Motor neuron (in vitro differentiated cells): ENCODE measurements around the gene MYEOV. TPM values are rescaled to one million over a fixed set of nuclear protein-coding genes. Genes with fewer than 3 reads are reported as not detected.

ENCODE experiments used
- ATAC-seq, 8 experiments: fragments of 200-7000 bp; cut with Tn5 transposase; replicated peaks in 6 of 8; 2 replicates each; pipeline ENCODE4 v1.8.0; 2021; ENCODE audit warnings: mild to moderate bottlenecking in 8 of 8, moderate library complexity in 8 of 8
- H3K27ac ChIP-seq, 2 donors: fragments of 250-450 bp; sonication (Bioruptor Pico); 2 replicates each; pipeline ENCODE4 v1.9.0; 2021; ENCODE audit warnings: antibody characterized with exemption in 2 of 2, mild to moderate bottlenecking in 2 of 2, moderate library complexity in 1 of 2
- H3K4me1 ChIP-seq, 2 donors: fragments of 250-450 bp; sonication (Bioruptor Pico); replicated peaks in 1 of 2; 2 replicates each; pipeline ENCODE4 v1.6.1; 2021; ENCODE audit warnings: antibody characterized with exemption in 2 of 2, mild to moderate bottlenecking in 2 of 2, moderate library complexity in 1 of 2
- H3K4me3 ChIP-seq, 5 donors: fragments of 250-450 bp; sonication (Bioruptor Pico); 2 replicates each; pipeline ENCODE4 v1.9.0; 2021; ENCODE audit warnings: antibody characterized with exemption in 5 of 5, mild to moderate bottlenecking in 5 of 5, moderate library complexity in 4 of 5
- WGBS, 10 experiments: fragments of 450-650 bp; shearing (Covaris generic); methylation state at CpG; one replicate each; pipeline ENCODE4 v1.0.0; 2022; 5-methylcytosine and 5-hydroxymethylcytosine counted together
- in situ Hi-C, 9 experiments: fragments of 400-800 bp; cut with MboI; loops; one replicate each; pipeline ENCODE4 v1.15.0; 2021; ENCODE audit warnings: low sequenced_read_pairs in 9 of 9, low pct_unique_long_range_greater_than_20kb in 2 of 9; ENCODE audit not compliant: unreplicated experiment in 9 of 9
- total RNA-seq, 8 experiments: library from RNA; unstranded; fragments of 300-600 nt; gene quantifications; 2 replicates each; pipeline versions ENCODE4 v1.2.3 to v1.2.4, GENCODE V29; 2022

MYEOV gene
- total RNA-seq, 8 experiments from 2014 or later: 0.05 to 59.6 (median 1.3) TPM; not detected in 1

DNA sequence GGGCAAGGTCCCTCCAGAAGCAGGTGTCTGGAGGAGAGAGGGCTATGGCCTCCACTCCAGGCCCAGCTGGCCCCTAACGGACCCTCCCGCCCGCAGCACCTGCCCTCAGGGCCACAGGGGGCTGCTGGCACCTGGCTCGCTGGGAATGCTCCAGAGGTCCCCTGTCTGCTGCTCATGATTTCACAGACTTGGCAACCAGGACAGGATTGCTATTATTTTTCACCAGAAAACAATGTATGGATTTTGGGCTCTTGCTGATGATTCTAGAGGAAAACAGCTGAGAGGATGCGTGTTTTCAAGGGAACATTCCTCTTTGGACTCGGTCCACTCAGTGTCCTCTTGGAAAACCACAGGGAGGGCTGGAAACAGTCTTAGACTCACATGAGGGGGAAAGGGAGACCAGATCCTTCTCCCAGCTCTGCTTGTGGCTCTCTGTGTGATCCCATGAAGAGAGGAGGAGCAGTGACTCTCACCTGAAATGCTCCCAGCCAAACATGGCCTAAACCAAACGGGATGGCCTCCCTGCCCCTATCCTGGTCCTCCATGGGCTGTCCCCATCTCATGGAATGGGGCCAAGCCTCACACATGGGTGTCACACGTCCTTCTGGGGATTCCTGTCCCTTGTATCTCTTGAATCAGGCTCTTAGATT is 15.8 kb downstream of the MYEOV start:
- ATAC-seq: no peak
- H3K4me3 ChIP-seq: no peak overlapping the region
- H3K4me1 ChIP-seq: no peaks in the 10 kb centered on the region
- 40 to 90% (median 68%) methylated on average over 1 to 2 of the region's 8 CpGs; no CpG with 5 or more reads in 2 of the 10 experiments for WGBS, 10 experiments
- in situ Hi-C loops: no loop called here
- H3K27ac ChIP-seq: no peak overlapping the region

DNA sequence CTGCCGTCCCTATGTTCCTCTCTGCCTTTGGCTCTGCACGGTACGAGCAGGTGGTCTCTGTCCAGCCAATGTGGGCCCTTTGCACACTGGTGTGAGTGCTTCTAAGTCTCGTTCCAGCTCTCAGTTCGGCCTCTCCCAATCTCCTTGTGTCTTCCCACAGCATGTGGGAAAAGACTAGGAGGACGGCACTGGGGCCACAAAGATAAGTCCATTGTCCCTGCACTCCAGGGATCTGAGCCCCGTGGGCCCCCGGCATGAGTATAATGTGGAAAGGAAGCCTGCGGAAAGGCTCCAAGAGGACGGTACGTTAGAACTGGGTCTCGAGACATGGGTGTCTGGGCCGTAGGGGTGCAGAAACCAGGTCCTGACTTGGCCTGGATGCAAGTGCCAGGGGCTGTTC is 16.4 kb downstream of the MYEOV start:
- in situ Hi-C loops: no loop called here
- WGBS, 10 experiments: 80 to 98% (median 86%) methylated on average over 1 to 10 of the region's 13 CpGs; no CpG with 5 or more reads in 3 of the 10 experiments
- H3K4me3 ChIP-seq: no peak overlapping the region
- H3K27ac ChIP-seq: no peak overlapping the region
- H3K4me1 ChIP-seq: no peaks in the 10 kb centered on the region
- no peak for ATAC-seq

DNA sequence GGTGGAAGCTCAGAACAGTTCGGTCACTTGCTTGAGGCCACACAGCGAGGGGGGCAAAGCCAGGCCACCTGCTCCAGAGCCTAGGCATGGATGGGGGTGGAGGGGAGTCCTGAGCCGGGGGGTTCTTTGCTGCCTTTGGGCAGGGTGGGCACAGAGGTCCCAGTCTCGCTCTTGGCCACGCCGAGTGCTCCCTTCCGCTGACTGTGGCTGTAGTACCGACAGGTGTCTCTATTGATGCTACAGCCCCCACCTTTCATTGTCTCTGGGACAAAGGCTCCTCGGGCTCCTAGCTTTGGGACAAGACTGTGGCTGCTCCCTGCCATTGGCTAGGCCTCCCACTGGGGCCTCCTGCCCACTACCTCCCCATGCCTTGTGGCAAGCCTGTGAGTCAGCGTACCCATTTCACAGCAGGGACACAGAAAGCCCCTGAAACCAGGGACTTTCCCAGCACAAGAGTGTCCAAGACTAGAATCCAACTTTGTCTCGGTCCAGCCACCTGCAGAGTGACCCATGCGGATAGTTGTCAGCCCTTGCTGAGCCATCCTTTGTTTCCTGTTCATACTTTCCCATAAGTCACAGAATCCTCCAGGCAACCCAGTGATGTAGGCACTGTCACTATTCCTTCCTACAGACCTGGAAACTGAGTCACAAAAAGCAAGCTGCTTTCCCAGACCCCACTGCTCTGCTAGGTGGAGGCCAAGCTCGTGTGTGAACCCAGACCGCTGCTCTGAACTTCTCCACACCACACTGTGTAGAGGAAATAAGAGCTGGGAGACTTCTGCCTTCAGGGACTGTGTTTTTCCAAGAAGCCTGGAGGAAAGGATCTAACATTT is 17.2 kb downstream of the MYEOV start:
- ATAC-seq: no peak
- 60 to 100% (median 81%) methylated on average over 1 to 4 of the region's 14 CpGs; no CpG with 5 or more reads in 5 of the 10 experiments for WGBS, 10 experiments
- Histone ChIP-seq H3K4me1 (no peaks in the 10 kb centered on the region), H3K4me3 (no peak overlapping the region), H3K27ac (no peak overlapping the region)
- in situ Hi-C loops: no loop called here

DNA sequence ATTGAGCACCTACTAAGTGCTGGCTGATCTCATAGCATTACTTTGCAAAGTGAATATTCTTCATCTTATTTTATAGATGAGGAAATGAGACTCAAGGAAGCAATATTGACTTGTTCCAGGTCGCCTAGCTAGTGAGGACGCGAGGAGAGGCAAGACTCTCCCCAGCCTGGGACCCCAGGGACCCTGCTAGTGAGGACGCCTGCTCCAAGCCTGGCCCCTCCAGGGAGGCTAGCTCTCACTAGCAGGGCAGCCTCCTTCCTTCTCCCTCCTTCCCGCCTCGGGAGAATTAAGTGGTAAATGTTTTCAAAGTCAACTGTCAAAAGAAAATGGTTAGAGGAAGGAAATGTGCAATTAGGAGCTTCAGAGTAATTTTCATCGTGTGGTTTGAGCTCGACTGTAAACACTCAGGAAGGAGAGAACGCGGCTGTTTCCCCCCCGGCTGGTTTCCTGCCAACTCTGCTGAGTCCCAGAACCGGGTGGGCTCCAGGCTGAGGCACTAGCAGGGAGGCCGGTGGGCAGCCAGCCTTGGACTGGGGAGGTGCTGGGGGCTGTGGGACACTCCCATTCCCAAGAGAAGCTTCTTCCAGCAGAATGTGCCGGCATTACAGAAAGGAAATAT is 17.9 kb downstream of the MYEOV start:
- no peak overlapping the region for H3K4me3 ChIP-seq
- in situ Hi-C loops: no loop called here
- 46 to 76% (median 66%) methylated on average over 2 to 10 of the region's 14 CpGs; no CpG with 5 or more reads in 4 of the 10 experiments for WGBS, 10 experiments
- no peaks in the 10 kb centered on the region for H3K4me1 ChIP-seq
- ATAC-seq: no peak
- no peak overlapping the region for H3K27ac ChIP-seq

DNA sequence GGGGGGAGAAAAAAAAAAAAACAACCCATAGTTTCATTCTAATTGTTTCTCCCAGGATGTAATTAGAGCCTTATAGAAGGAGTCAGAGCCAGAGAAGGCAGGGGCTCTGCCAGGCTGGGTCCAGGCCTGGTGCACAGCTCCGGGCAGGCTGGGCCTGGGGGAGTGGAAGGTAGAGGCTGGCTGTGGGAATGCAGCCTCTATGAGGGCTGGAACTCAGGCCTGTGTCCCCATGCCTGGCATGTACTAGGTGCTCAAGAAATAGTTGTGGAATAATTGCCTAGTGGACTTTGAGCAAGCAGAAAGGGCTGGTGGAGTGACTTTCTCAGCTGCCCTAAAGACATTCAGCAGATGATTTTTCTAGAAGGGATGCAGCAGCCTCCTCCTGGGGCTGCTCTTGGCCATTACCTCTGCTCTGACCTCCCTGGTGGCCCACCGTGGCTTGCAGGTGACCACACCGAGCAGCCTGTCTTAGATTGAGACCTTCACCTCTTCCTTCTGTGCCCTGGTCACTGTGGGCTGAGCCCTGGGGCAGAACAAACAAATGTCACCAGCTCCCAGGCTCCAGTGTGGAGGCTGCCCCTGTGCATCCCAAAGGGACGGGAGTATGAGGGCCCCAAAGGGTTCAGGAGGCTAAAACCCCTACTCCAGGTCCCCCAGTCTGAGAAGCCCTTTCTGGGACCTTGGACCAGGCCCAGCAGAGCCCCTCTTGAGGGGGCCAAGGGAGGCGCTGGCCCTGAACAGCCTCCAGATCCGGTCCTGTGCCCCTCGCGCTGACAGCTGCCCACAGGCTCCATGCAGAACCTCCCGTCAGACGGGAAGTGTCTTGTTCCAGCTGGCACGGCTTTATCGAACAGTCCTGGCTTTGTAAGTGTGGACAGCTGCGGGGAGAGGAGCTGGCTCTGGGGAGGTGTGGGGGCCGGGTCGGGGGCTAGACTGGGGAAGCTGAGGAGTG is 18.8 kb downstream of the MYEOV start:
- in situ Hi-C loops: no loop called here
- ATAC-seq: no peak
- no peak overlapping the region for H3K27ac ChIP-seq
- H3K4me1 ChIP-seq: no peaks in the 10 kb centered on the region
- 60 to 92% (median 68%) methylated on average over 1 to 5 of the region's 15 CpGs; no CpG with 5 or more reads in 4 of the 10 experiments for WGBS, 10 experiments
- no peak overlapping the region for H3K4me3 ChIP-seq

DNA sequence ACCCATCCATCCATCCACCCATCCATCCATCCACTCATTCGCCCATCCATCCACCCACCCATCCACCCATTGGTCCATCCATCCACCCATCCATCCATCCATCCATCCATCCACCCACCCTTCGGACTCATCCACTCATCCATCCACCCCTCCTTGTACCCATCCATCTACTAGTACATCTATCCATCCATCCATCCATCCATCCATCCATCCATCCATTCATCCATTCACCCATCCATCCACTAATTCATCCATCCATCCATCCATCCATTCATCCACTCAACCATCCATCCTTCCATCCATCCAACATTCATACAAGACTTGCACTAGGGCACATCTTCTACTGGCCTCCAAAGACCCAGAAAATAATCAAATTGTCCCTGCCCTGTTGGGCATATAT is 20.0 kb downstream of the MYEOV start:
- no peak overlapping the region for H3K4me3 ChIP-seq
- H3K27ac ChIP-seq: no peak overlapping the region
- H3K4me1 ChIP-seq: no peaks in the 10 kb centered on the region
- in situ Hi-C loops: no loop called here
- ATAC-seq: no peak
- WGBS, 10 experiments: 100% methylated on average over 1 of the region's 2 CpGs; no CpG with 5 or more reads in 9 of the 10 experiments

DNA sequence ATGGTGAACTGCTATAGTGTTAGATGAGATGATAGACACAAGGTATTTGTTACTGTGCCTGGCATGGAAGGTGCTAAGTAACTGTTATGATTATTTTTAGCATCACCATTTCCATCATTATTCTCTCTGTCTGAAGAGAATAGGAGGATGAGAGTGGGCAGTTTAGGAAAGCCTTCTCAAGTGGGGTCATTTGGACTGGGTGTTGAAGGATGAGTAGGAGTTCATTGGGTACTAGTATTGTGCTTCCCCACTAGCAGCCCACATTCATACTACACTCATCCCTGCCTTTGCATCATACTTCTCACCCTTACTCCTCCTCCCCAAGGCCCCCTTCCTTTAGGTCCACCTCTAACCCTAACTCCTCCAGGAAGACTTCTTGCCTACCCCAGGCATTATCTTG is 20.6 kb downstream of the MYEOV start:
- in situ Hi-C loops: no loop called here
- no peak for ATAC-seq
- Histone ChIP-seq H3K27ac (no peak overlapping the region), H3K4me1 (no peaks in the 10 kb centered on the region), H3K4me3 (no peak overlapping the region)

DNA sequence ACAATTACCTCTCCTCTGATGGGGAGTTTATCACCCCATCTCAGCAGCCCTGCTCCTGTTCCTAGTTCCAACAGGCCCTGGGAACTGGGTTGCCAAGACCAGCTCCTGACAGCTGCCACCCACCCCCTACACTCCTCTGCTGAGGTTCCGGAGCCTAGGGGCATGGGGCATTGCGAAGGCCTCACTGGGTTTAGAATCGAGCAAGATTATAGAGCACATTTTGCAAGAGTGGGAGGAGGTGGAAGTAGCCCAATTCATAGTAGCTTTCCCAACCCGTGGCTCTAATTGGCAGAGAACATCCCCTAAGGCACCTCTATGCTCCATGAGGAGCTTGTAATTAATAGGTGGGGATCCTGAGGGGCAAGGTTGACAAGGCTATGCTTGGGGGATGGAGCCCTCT is 23.0 kb downstream of the MYEOV start:
- H3K27ac ChIP-seq: no peak overlapping the region
- H3K4me3 ChIP-seq: no peak overlapping the region
- WGBS, 10 experiments: 70 to 100% (median 81%) methylated on average over 1 to 4 of the region's 4 CpGs; no CpG with 5 or more reads in 7 of the 10 experiments
- ATAC-seq: no peak
- peaks cover 0 to 5% of the 10 kb centered on the region in 2 donors for H3K4me1 ChIP-seq
- in situ Hi-C loops: no loop called here

DNA sequence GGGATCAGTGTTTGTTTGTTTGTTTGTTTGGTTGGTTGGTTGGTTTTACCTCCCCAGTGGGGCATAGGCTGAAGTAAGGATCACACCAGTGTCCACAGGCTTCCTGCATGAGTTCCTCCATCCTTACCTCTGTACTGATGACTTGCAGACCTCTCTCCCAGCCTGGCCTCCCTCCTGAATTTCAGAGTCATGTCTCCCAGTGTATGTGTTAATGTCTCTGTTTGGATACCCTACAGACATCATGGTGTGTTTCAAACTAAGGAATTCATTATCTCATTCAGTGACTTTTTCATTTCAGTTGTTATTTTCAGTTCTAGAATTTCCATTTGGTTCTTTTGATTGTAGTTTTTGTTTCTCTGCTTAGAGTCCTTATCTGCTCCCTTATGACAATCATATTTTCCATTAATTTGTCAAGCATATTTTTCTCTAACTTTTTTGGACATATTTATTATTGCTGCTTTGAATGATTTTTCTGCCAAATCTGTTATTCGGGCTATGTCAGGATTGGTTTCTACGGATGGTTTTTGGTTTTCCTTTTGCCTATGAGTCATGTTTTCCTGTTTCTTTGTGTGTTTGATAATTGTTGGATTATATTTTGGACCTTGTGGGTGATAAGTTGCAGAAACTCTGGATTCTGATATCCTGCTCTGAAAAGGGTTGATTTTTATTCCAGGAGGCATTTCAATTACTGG is 23.6 kb downstream of the MYEOV start:
- in situ Hi-C loops: no loop called here
- peaks cover 0 to 8% of the 10 kb centered on the region in 2 donors for H3K4me1 ChIP-seq
- 8 to 100% (median 83%) methylated on average over 1 to 2 of the region's 2 CpGs for WGBS, 10 experiments
- ATAC-seq: no peak
- no peak overlapping the region for H3K4me3 ChIP-seq
- no peak overlapping the region for H3K27ac ChIP-seq

DNA sequence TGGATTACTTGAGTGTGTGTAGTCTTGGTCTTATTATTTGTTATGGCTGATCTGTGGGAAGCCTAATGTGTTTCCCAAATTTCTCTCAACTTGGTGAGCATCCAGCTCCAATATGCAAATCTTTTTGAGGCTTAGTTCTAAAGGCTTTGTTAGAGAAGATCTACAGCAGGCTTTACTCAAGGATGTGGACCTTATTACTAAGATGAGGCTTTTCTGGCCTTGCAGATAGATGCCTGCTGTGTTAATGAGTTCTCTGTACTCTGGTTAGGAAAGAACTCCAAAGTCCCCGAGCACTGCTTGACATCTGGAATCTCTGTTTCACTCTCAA is 24.1 kb downstream of the MYEOV start:
- no peak for ATAC-seq
- Histone ChIP-seq H3K4me1 (peaks cover 0 to 8% of the 10 kb centered on the region in 2 donors), H3K4me3 (no peak overlapping the region), H3K27ac (no peak overlapping the region)
- in situ Hi-C loops: no loop called here
- WGBS, 10 experiments: 20 to 100% (median 65%) methylated on average over 1 of the region's 1 CpG; no CpG with 5 or more reads in 6 of the 10 experiments

DNA sequence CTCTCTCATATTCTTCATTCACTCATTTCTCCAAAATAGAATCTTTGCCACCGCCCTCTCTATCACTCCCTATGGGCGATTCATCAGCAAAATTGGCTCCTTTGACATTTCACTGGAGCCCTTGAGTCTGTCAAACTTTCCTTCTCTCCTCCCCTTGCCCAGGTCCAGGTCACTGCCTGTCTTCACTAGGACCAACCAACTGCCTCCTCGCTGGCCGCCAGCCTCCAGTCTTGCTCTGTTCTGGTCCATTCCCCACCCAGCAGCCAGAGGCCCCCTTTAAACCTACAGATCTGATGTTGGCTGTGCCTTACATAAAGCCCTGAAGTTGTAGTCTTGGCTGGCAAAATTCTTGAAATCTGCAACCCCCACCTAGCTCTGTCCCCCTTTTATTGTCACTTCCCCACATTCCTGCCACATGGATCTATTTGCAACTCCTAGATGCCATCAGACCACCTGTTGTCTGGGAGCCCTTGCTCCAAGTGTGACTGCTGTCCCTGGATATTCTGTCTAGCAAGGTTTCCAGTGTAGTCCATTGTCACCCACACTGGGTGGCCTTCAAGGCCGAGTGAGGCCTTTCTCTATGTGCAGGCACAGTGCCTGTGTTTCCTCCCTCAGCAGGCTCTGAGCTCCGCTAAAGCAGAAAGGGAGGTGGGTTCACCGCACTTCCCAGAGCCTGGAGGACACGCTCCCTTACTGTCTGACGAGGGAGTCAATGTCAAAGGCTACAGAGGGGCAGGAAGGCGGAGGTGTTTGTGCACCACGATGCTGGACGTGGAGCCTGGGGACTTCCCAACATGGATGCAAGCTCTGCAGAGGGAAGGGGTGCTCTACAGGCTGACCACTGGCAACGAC is 25.5 kb downstream of the MYEOV start:
- ATAC-seq: no peak
- WGBS, 10 experiments: 68 to 100% (median 93%) methylated on average over 2 to 11 of the region's 13 CpGs; no CpG with 5 or more reads in 3 of the 10 experiments
- in situ Hi-C loops: no loop called here
- Histone ChIP-seq H3K4me3 (no peak overlapping the region), H3K4me1 (peaks cover 0 to 8% of the 10 kb centered on the region in 2 donors), H3K27ac (no peak overlapping the region)
